Stimulated activated CD8-positive, alpha-beta memory T cell treated with anti-CD3 and anti-CD28 coated beads, Interleukin-15, amount 100 ng/mL, for 24 hours (primary cell): ENCODE results near the gene FMN1.

Experiments used
- DNase-seq: peaks from one replicate; pipeline ENCODE4 v3.0.0-alpha.2; 2020; ENCODE audit warnings: low read depth

The FMN1 gene, protein sequence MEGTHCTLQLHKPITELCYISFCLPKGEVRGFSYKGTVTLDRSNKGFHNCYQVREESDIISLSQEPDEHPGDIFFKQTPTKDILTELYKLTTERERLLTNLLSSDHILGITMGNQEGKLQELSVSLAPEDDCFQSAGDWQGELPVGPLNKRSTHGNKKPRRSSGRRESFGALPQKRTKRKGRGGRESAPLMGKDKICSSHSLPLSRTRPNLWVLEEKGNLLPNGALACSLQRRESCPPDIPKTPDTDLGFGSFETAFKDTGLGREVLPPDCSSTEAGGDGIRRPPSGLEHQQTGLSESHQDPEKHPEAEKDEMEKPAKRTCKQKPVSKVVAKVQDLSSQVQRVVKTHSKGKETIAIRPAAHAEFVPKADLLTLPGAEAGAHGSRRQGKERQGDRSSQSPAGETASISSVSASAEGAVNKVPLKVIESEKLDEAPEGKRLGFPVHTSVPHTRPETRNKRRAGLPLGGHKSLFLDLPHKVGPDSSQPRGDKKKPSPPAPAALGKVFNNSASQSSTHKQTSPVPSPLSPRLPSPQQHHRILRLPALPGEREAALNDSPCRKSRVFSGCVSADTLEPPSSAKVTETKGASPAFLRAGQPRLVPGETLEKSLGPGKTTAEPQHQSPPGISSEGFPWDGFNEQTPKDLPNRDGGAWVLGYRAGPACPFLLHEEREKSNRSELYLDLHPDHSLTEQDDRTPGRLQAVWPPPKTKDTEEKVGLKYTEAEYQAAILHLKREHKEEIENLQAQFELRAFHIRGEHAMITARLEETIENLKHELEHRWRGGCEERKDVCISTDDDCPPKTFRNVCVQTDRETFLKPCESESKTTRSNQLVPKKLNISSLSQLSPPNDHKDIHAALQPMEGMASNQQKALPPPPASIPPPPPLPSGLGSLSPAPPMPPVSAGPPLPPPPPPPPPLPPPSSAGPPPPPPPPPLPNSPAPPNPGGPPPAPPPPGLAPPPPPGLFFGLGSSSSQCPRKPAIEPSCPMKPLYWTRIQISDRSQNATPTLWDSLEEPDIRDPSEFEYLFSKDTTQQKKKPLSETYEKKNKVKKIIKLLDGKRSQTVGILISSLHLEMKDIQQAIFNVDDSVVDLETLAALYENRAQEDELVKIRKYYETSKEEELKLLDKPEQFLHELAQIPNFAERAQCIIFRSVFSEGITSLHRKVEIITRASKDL (N-terminal part only)

DNA sequence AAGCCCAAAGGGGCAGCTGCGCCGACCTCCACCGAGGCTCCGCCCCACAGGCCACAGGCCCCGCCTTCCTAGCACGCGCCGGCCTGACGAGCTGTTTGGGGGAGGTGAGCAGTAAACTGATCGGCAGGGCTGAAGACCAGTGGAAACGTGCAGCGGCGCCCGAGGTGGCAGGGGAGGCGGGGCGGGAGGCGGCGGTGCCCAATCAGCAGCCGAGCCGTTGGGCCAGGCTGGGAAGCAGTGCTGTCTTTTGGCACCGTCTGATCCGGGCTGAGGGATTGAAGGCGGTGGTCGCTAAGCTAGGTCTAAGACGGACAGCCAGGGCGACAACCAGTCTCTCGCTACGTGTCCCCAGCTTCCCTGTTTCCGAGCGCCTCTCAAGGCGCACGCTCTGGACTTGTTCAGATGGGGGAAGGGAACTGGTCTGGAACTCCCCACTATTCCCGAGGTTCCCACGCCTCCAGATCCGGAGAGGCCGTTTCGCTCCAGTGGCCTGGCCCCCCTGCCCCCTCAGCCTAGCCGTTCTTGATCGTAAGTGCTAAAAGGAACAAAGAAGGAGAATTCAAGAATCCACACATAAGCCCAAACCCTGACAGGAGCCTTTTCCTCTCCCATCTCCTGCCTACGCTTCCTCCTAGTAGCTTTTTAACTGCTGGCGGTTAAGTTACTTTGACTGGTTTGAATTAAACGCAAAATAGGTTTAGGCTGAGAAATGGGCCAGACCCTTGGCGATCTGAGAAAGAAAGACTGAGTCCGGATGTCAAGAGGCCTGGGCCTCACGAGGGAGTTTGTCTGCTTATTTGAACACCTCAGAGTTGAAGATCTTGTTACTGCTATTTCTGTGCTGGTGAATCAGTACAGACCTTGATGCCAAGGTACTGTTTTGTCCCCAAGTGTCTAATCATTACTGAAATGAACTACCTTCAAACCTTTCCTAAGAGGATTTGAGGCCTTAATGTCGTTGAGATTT is at the start of gene FMN1:
Gene FMN1 (minus strand): TSS at position 11 of the 967 bp plus-strand sequence. CDS start 39,800 bp downstream, outside the sequence.
- DNase-seq, result peak; percentile 73

- no peak for DNase-seq
Observed at GRCh38 chr15:33243869-33244268, 49.4 kb upstream of the FMN1 start.

DNA sequence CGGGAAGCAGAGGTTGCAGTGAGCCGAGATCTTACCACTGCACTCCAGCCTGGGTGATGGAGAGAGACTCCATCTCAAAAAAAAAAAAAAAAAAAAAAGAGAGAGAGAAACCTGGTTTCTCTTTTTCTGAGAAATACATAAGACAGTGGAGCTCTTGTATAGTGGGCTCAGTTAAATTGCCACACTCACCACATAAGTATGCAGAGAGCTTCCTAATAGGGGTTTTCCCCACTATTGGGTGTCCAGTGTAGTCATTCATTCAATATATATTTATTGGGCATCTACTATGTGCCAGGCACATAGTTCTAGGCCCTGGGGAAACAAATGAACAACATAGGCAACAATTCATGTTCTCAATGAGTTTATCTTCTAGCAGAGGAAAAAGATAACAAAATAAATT is 48.9 kb upstream of the FMN1 start:
- DNase-seq, result no peak

- no peak for DNase-seq
Observed at GRCh38 chr15:33242669-33243191, 48.2 kb upstream of the FMN1 start.

DNA sequence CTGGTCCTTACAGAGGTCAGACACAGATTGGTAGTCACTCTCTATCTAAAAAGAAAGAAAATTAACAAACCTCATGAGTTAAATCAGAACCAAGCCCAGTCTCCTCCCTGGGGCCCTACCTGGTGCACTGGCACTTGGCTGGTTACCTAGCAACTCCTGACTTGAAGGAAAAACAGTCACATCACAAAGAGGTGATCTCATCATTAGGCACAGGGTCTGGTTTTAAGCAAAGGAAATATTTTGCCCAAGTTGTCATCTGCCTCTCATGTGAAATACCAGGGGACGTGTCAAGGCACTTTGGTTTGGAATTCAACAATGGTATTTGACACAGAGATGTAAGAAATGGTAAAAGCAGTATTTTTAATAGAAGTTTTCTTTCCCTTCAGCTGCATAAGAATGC is 47.7 kb upstream of the FMN1 start:
- no peak for DNase-seq

GRCh38 chr15:33236841-33237509 is 42.5 kb upstream of the FMN1 start:
- DNase-seq, result no peak

GRCh38 chr15:33234020-33234461 is 39.5 kb upstream of the FMN1 start:
- DNase-seq, result no peak

DNA sequence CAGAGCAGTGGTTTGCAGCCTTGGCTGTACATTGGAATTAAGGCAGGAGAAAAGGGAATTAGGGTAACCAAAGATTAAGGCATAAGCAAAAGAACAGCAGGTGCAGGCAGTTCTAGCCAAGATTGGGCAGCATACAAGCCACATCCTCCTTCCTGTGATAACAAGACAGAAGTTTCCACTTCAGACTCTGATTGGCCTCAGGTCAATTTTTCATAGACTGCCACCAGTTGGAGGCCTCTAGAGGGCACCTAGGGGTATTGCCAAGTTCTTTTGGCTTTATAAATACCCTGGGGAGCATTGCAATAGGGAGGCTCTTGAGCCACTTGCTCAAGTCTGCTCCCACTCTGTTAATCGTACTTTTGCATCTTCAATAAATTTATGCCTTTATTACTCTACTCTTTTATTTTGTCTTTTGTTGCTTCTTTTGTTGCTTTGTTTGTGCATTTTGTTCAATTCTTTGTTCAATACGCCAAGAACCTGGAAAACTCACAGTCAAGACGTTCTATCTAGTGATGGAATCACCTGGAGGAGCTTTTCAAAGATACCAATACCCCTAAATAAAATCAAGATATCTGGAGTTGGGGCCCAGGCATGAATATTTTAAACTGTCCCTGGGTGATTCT is 32.2 kb upstream of the FMN1 start:
- no peak for DNase-seq

DNA sequence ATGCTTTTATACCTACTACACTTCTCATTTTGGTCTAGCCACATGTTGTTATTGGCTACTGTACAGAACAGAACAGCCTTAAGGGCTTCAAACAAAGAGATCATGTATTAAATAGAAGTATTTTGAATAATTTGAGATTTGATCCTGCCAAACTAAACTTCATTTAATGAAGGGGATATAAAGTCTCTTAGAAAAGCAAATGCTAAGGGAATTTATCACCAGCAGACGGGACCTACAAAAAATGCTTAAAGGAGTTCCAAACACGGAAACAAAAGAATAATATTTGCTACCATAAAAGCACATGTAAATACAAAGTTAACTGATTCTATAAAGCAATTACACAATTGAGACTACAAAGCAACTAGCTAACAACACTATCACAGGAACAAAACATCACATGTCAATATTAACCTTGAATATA is 23.6 kb upstream of the FMN1 start:
- no peak for DNase-seq

DNA sequence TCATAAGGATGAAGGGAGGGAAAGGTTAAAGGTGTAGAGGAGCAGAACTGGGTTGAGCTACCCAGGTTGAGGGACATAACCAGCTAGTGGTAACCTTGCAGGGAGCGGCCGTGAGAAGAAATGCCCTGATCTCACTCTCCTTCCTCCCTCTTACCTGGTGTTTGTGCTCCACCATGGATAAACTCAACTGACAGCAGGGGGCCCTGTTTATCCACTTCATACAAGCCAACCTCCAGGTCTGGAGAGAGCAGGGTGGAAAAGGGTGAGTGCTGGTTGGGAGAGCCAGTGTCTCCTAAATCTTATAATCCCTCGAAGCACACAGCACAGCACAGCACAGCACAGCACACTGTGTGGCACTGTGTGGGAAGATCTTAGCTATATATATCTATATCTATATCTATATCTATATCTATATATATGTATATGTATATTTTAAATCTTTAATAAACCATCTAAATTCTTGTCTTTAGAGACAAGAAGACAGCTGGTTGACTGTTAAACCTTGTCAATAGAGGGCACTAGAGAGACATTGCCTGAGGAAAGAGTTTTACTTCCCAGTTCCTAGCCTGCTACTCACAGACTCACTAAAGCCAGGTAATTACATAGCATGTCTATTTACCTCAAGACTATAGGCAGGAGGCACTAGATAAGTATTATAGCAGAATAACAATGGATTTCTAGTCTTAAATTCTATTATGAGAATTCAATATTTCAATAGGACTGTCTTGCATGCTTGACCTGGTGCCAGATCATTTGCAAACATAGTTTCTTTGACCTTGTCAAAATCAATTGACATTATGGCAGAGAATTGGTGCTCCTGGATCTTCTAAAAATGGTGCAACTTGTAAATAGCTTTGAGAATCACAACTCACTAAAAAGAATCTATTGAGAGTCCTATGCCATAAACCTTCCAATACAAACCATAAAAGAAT is 21.7 kb upstream of the FMN1 start:
- no peak for DNase-seq

- DNase-seq, result no peak
Observed at GRCh38 chr15:33211176-33211808, 16.8 kb upstream of the FMN1 start.

DNA sequence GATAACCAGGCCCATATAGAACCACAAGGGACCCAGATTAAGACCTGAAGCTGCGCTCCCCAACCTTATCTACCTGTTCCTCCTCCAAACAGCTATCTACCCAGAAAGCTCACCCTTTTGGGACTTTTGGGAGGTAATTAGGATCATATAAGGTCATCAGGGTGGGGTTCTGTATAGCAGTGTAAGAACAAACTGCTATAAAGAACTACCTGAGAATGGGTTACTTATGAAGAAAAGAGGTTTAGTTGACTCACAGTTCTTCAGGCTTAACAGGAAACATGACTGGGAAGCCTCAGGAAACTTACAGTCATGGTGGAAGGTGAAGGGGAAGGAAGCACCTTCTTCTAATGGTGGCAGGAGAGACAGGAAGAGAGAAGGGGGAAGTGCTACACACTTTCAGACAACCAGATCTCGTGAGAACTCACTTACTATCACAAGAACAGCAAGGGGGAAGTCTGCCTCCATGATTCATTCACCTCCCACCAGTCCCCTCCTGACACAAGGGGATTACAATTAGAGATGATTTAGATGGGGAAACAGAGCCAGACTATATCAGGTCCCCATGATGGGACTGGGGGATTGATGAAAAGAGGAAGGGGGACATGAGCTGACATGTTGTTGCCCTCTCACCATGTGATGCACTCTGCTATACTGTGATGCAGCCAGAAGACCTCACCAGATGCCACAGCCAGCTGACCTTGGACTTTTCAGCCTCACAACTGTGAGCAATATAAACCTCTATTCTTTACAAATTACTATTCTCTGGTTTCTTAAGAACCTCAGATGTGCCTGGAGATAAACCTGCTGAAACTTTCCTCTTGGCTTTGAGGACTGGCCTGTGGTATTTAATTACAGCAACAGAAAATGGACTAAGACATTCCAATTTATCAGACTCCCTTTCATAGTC is 15.3 kb upstream of the FMN1 start:
- DNase-seq, result no peak

GRCh38 chr15:33207646-33208045 is 13.1 kb upstream of the FMN1 start:
- no peak for DNase-seq

DNA sequence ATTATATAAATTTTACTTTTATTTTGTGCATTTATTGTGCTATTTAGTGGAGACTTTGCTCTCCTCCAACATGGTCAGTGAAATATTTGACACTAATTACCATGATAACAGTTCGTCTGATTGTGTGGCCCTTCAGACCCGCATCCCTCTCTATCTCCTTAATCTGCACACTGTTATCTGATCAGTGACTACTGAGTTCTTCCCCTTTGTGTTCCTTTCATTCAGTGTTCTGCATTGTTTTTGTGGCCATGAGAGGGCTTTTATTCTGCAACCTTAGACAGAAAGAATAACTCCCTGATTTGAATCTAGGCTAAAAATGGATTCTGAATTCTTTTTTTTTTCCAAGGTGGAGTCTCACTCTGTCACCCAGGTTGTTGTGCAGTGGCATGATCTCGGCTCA is 11.9 kb upstream of the FMN1 start:
- no peak for DNase-seq

DNA sequence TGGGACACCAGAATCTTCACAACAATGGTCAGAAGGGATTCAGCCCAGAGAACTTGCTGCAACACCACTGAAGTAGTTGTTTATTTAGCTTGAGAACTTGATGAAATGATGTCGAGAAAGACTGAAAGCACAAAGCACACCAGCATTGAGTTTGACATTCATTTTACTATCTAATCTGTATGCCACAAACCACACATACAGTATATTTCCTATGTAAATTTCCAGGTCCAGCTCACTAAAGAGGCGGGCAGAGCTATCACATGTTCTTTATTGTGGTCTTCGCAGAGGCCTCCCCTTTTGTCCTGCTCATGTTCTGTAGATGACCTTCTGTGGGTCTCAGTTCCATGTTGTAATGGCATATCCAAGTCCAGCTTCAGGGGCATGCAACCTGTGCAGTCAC is 10.4 kb upstream of the FMN1 start:
- no peak for DNase-seq

- no peak for DNase-seq
Observed at GRCh38 chr15:33204087-33204486, 9.6 kb upstream of the FMN1 start.
